GM12878 (cell line): ENCODE measurements around the gene CRNKL1. TPM values are rescaled to one million over a fixed set of nuclear protein-coding genes. Genes with fewer than 3 reads are reported as not detected.

Source experiments
- ATAC-seq: fragments of 200-7000 bp; cut with Tn5 transposase; 3 replicates; pipeline ENCODE4 v1.9.1; 2020; ENCODE audit warnings: mild to moderate bottlenecking, moderate library complexity
- BruUV-seq: library from RNA; stranded (reverse); fragments of 400-500 nt; replicated peaks from 2 replicates; lab custom pipeline; 2021; lab: Mats Ljungman, UMichigan
- CTCF ChIA-PET: fragments of 300-600 bp; sonication (Branson Sonifier 250); formaldehyde crosslinking; extraction: SDS; loops from one replicate; lab custom pipeline; 2021; ENCODE audit warnings: inconsistent platforms; lab: Yijun Ruan, JAX
- POLR2A ChIA-PET: fragments of 350-600 bp; formaldehyde crosslinking; extraction: SDS; loops from one replicate; lab custom pipeline; 2021; ENCODE audit warnings: inconsistent platforms; lab: Charles Lee
- RAD21 ChIA-PET: fragments of 300-600 bp; sonication (Branson Sonifier 250); formaldehyde crosslinking; loops from one replicate; lab custom pipeline; 2023; ENCODE audit warnings: antibody characterized with exemption; ENCODE audit not compliant: unreplicated experiment; lab: Charles Lee
- SMC1A ChIA-PET: fragments of 300-600 bp; sonication (Branson Sonifier 250); formaldehyde crosslinking; loops from one replicate; lab custom pipeline; 2023; ENCODE audit not compliant: unreplicated experiment, uncharacterized antibody; lab: Charles Lee
- DNase-seq: peaks from one replicate; pipeline ENCODE4 v3.0.0-alpha.2; 2011; ENCODE audit warnings: low read depth, low spot score
- FAIRE-seq: peaks from 3 replicates; lab custom pipeline; 2011; peaks lifted over from hg19 to GRCh38; lab: Jason Lieb, UNC
- H2AFZ ChIP-seq: 2 replicates; pipeline ENCODE4 v1.6.0; 2011; ENCODE audit warnings: low read depth, low read length, control low read depth; ENCODE audit not compliant: control insufficient read depth
- H3K27ac ChIP-seq: 2 replicates; pipeline ENCODE4 v1.5.1; 2011; ENCODE audit warnings: control low read depth; ENCODE audit not compliant: control insufficient read depth, insufficient read depth
- H3K27me3 ChIP-seq, 2 experiments: replicated peaks in 1 of 2; 2 replicates each; pipeline versions ENCODE4 v1.6.0 to v1.6.1; 2011; ENCODE audit warnings: low read length in 1 of 2; ENCODE audit not compliant: control insufficient read depth in 2 of 2, insufficient read depth in 2 of 2
- H3K36me3 ChIP-seq, 2 experiments: 2 replicates each; pipeline ENCODE4 v1.5.1; 2011; ENCODE audit warnings: low read length in 1 of 2; ENCODE audit not compliant: control insufficient read depth in 2 of 2, insufficient read depth in 2 of 2
- H3K4me1 ChIP-seq: 2 replicates; pipeline ENCODE4 v1.6.1; 2011; ENCODE audit warnings: mild to moderate bottlenecking, low read length, moderate library complexity, mixed read lengths; ENCODE audit not compliant: control insufficient read depth, insufficient read depth
- H3K4me2 ChIP-seq: 2 replicates; pipeline ENCODE4 v1.6.0; 2011; ENCODE audit warnings: control low read depth; ENCODE audit not compliant: control insufficient read depth, insufficient read depth
- H3K4me3 ChIP-seq: fragments of 200-600 bp; sonication (generic); 2 replicates; pipeline ENCODE4 v1.5.1; 2016
- H3K79me2 ChIP-seq: 2 replicates; pipeline ENCODE4 v1.6.0; 2011; ENCODE audit warnings: low read length; ENCODE audit not compliant: control insufficient read depth, insufficient read depth
- H3K9ac ChIP-seq: 2 replicates; pipeline ENCODE4 v1.8.0; 2011; ENCODE audit warnings: low read length, control low read depth, mixed read lengths; ENCODE audit not compliant: control insufficient read depth, insufficient read depth
- H3K9me3 ChIP-seq: replicated peaks from 3 replicates; pipeline ENCODE4 v1.5.1; 2011; ENCODE audit warnings: mild to moderate bottlenecking, low read length; ENCODE audit not compliant: control insufficient read depth, insufficient read depth
- H4K20me1 ChIP-seq: 2 replicates; pipeline ENCODE4 v1.6.0; 2011; ENCODE audit not compliant: control insufficient read depth, insufficient read depth
- ASH2L ChIP-seq: fragments of 300-600, 200-600 bp; sonication (generic); IDR thresholded peaks from 2 replicates; pipeline ENCODE4 v1.6.1; 2017; ENCODE audit warnings: low read depth, mild to moderate bottlenecking, borderline replicate concordance
- CBX5 ChIP-seq: sonication (generic); IDR thresholded peaks from 2 replicates; pipeline ENCODE4 v1.6.1; 2016; ENCODE audit warnings: low read depth, moderate library complexity, mild to moderate bottlenecking, inconsistent platforms
- CTCF ChIP-seq, 3 experiments: IDR thresholded peaks in 2 of 3; conservative IDR thresholded peaks in 1 of 3; 2 replicates each; pipeline ENCODE4 v1.5.1; 2011; ENCODE audit warnings: low read depth in 3 of 3, low read length in 3 of 3, mild to moderate bottlenecking in 3 of 3, control low read depth in 2 of 3, moderate library complexity in 2 of 3, inconsistent platforms in 1 of 3, mixed read lengths in 1 of 3; ENCODE audit not compliant: control insufficient read depth in 2 of 3, insufficient read depth in 1 of 3; ENCODE audit errors: extremely low read depth in 1 of 3
- FOXK2 ChIP-seq: fragments of 450-650 bp; IDR thresholded peaks from 2 replicates; pipeline ENCODE4 v1.6.1; 2017; ENCODE audit warnings: mild to moderate bottlenecking, moderate library complexity
- JUND ChIP-seq: IDR thresholded peaks from 2 replicates; pipeline ENCODE4 v1.6.1; 2012; ENCODE audit warnings: low read depth, mild to moderate bottlenecking, low read length, improper control_type of control experiment, moderate library complexity
- LARP7 ChIP-seq: fragments of 450-650 bp; IDR thresholded peaks from 2 replicates; pipeline ENCODE4 v1.6.1; 2017; ENCODE audit warnings: mild to moderate bottlenecking
- POLR2AphosphoS5 ChIP-seq: IDR thresholded peaks from 2 replicates; pipeline ENCODE4 v1.6.1; 2011; ENCODE audit warnings: mild to moderate bottlenecking, low read length, inconsistent platforms
- USF2 ChIP-seq: IDR thresholded peaks from 2 replicates; pipeline ENCODE4 v1.6.1; 2011; ENCODE audit warnings: low read depth, low read length, improper control_type of control experiment, borderline replicate concordance
- YBX1 ChIP-seq: fragments of 450-650 bp; IDR thresholded peaks from 2 replicates; pipeline ENCODE4 v1.6.1; 2016; ENCODE audit warnings: antibody characterized with exemption
- YY1 ChIP-seq: IDR thresholded peaks from 2 replicates; pipeline ENCODE4 v1.6.1; 2011; ENCODE audit warnings: low read depth, mild to moderate bottlenecking, low read length
- ZBTB40 ChIP-seq: fragments of 450-650 bp; IDR thresholded peaks from 2 replicates; pipeline ENCODE4 v1.6.1; 2016; ENCODE audit warnings: mild to moderate bottlenecking, moderate library complexity, borderline replicate concordance
- WGBS: methylation state at CpG from one replicate; pipeline ENCODE4 v1.1.6; 2016; ENCODE audit warnings: low lambda C conversion rate; ENCODE audit not compliant: insufficient replicate concordance, insufficient coverage; ENCODE audit errors: missing lambda C conversion rate; 5-methylcytosine and 5-hydroxymethylcytosine counted together
- in situ Hi-C: fragments of 300-500 bp; cut with MboI; formaldehyde crosslinking; loops from 9 replicates; pipeline ENCODE4 v1.14.3; 2018; ENCODE audit warnings: mixed read lengths
- intact Hi-C: fragments of 100-400 bp; cut with micrococcal nuclease; formaldehyde crosslinking; loops from one replicate; pipeline ENCODE4 v1.14.2; 2022; ENCODE audit not compliant: unreplicated experiment
- polyA plus RNA-seq, 11 experiments: library from polyadenylated mRNA; depleted of rRNA in 4 of 11; unstranded in 6 of 11; stranded (reverse) in 5 of 11; fragments of >200 nt; fragmentation: Nextera tagmentation in 4 of 11; fragmentation: Illumina TruSeq in 1 of 11; extraction: Ambion mirVana in 4 of 11; extraction: Trizol in 1 of 11; gene quantifications; 1 replicate in 1 of 11; 2 replicates in 10 of 11; pipeline versions ENCODE4 v1.2.1 to v1.2.3, GENCODE V29; 2011 to 2016; ENCODE audit warnings: inconsistent platforms in 2 of 11, missing spikeins in 2 of 11, low read depth in 1 of 11
- total RNA-seq, 4 experiments: library from RNA; depleted of rRNA in 3 of 4; stranded (reverse); fragments of >200 nt in 3 of 4; fragmentation: Illumina TruSeq in 1 of 4; extraction: Trizol in 1 of 4; gene quantifications; 2 replicates each; pipeline versions ENCODE4 v1.2.1 to v1.2.3, GENCODE V29; 2013 to 2021

Gene CRNKL1
- total and polyA plus RNA-seq, 10 of the 15 experiments (the other 5 are each of a cell fraction or from before 2014, with no cell fraction given), result 9.5 to 28.4 (median 17.5) TPM

- TF ChIP-seq ZBTB40, result no peak
- no peak for TF ChIP-seq FOXK2
Observed at GRCh38 chr20:19993958-19994669, 58.2 kb downstream of the CRNKL1 start (continued).

GRCh38 chr20:19992996-19993908 lies 59.0 kb downstream of the CRNKL1 start:
- Histone ChIP-seq H4K20me1 (no peaks in the 10 kb centered on the region), H3K4me1 (no peaks in the 10 kb centered on the region), H3K4me2 (no peak overlapping the region), H3K36me3 (no peaks in the 10 kb centered on the region), H3K27me3 (no peaks in the 10 kb centered on the region), H2AFZ (no peak overlapping the region), H3K4me3 (no peak overlapping the region), H3K27ac (no peak overlapping the region), H3K9ac (no peak overlapping the region), H3K79me2 (no peaks in the 10 kb centered on the region), H3K9me3 (no peaks in the 10 kb centered on the region)
- RAD21 ChIA-PET, result interaction anchor here (0.8 to 4.1 kb wide), 9 partner anchors 56 to 300 kb away, joined by 3 to 42 read pairs (median 6); no protein-coding TSS in a partner anchor
- ATAC-seq, result no peak
- BruUV-seq, result no TSS peak
- DNase-seq, result no peak
- CTCF ChIA-PET, result interaction anchor here (0.6 to 7.5 kb wide), 21 partner anchors 10 to 300 kb away, joined by 3 to 77 read pairs (median 7); no protein-coding TSS in a partner anchor
- SMC1A ChIA-PET, result interaction anchor here (0.8 to 6.4 kb wide), 19 partner anchors 10 to 299 kb away, joined by 3 to 67 read pairs (median 7); no protein-coding TSS in a partner anchor
- POLR2A ChIA-PET, result interaction anchor here (0.6 to 1.4 kb wide), 4 partner anchors 16 to 304 kb away, joined by 3 to 4 read pairs (median 4); no protein-coding TSS in a partner anchor
- no peak for FAIRE-seq
- 54% methylated on average over 14 of the region's 14 CpGs for WGBS
- in situ Hi-C loops, result no loop called here
- intact Hi-C loops, result no loop called here
- TF ChIP-seq CBX5, result no peak
- TF ChIP-seq YBX1, result no peak
- TF ChIP-seq POLR2AphosphoS5, result no peak
- TF ChIP-seq USF2, result no peak
- no peak for TF ChIP-seq YY1
- no peak for TF ChIP-seq JUND
- TF ChIP-seq ASH2L, result no peak
- TF ChIP-seq LARP7, result no peak
- no peak for TF ChIP-seq FOXK2
- TF ChIP-seq CTCF (IDR thresholded peaks at IDR 0.05 in 2 of 3, conservative IDR thresholded peaks at IDR 0.05 in 1 of 3; ENCODE audit: control insufficient read depth in 2 of 3, extremely low read depth in 1 of 3, insufficient read depth in 1 of 3, low read depth in 3 of 3, low read length in 3 of 3), result no peak
